T-cell (primary cell): Measurements from ENCODE around the gene ZPBP. TPM values are rescaled to one million over a fixed set of nuclear protein-coding genes. Genes with fewer than 3 reads are reported as not detected.

Experiments
- ATAC-seq, 4 experiments: fragments of 200-7000 bp in 3 of 4; fragments of 150-1000 bp in 1 of 4; cut with Tn5 transposase; replicated peaks in 1 of 4; 1 replicate in 3 of 4; 2 replicates in 1 of 4; pipeline ENCODE4 v1.10.0; 2021; ENCODE audit warnings: moderate library complexity in 3 of 4, mild to moderate bottlenecking in 2 of 4, moderate number of reproducible peaks in 1 of 4
- CTCF ChIA-PET, 2 donors: fragments of 300-600 bp; sonication (Branson Sonifier 250); formaldehyde crosslinking; loops; one replicate each; lab custom pipeline; 2022; ENCODE audit warnings: antibody characterized with exemption in 2 of 2; lab: Charles Lee
- POLR2A ChIA-PET, 2 donors: fragments of 300-600 bp; sonication (Branson Sonifier 250); formaldehyde crosslinking; loops; one replicate each; lab custom pipeline; 2022; ENCODE audit warnings: antibody characterized with exemption in 2 of 2; lab: Charles Lee
- DNase-seq, 35 experiments: peaks; one replicate each; pipeline versions ENCODE4 v3.0.0 to v3.0.0-alpha.2; 2013 to 2023
- H3K27ac ChIP-seq: one replicate; pipeline ENCODE4 v1.5.1; 2013; ENCODE audit warnings: low read length
- H3K27me3 ChIP-seq, 2 experiments: replicated peaks in 1 of 2; 1 replicate in 1 of 2; 2 replicates in 1 of 2; pipeline versions ENCODE4 v1.6.1 to v1.7.0; 2013; ENCODE audit warnings: low read length in 1 of 2, mixed read lengths in 1 of 2; ENCODE audit not compliant: control insufficient read depth in 2 of 2, insufficient read depth in 2 of 2; ENCODE audit errors: extremely low read depth in 1 of 2
- H3K36me3 ChIP-seq, 2 donors: 1 replicate in 1 of 2; 2 replicates in 1 of 2; pipeline versions ENCODE4 v1.6.1 to v1.7.0; 2013; ENCODE audit warnings: low read length in 1 of 2; ENCODE audit not compliant: control insufficient read depth in 2 of 2, insufficient read depth in 1 of 2; ENCODE audit errors: extremely low read depth in 1 of 2
- H3K4me1 ChIP-seq, 2 experiments: 1 replicate in 1 of 2; 2 replicates in 1 of 2; pipeline versions ENCODE4 v1.6.1 to v1.7.0; 2013; ENCODE audit warnings: low read length in 2 of 2, mixed read lengths in 1 of 2; ENCODE audit not compliant: insufficient read depth in 2 of 2, control insufficient read depth in 1 of 2; ENCODE audit errors: extremely low read depth in 1 of 2
- H3K4me3 ChIP-seq, 2 donors: 1 replicate in 1 of 2; 2 replicates in 1 of 2; pipeline versions ENCODE4 v1.5.1 to v1.7.0; 2013; ENCODE audit warnings: mild to moderate bottlenecking in 2 of 2, low read length in 1 of 2, moderate library complexity in 1 of 2; ENCODE audit not compliant: control insufficient read depth in 1 of 2; ENCODE audit errors: extremely low read depth in 1 of 2
- H3K9me3 ChIP-seq: 2 replicates; pipeline ENCODE4 v1.7.0; 2013
- H3K27ac Mint-ChIP-seq, 2 donors: one replicate each; pipeline ENCODE4 v1.8.0; 2020 to 2021; ENCODE audit warnings: mild to moderate bottlenecking in 2 of 2, mixed read lengths in 2 of 2
- H3K27me3 Mint-ChIP-seq, 2 donors: one replicate each; pipeline ENCODE4 v1.8.0; 2021 to 2022; ENCODE audit warnings: mixed read lengths in 2 of 2
- H3K36me3 Mint-ChIP-seq: one replicate; pipeline ENCODE4 v1.8.0; 2021; ENCODE audit warnings: mixed read lengths
- H3K4me1 Mint-ChIP-seq, 3 donors: one replicate each; pipeline ENCODE4 v1.8.0; 2020 to 2022; ENCODE audit warnings: mixed read lengths in 3 of 3, mild to moderate bottlenecking in 1 of 3
- H3K4me3 Mint-ChIP-seq, 3 donors: one replicate each; pipeline ENCODE4 v1.8.0; 2020 to 2022; ENCODE audit warnings: mild to moderate bottlenecking in 3 of 3, mixed read lengths in 3 of 3, moderate library complexity in 3 of 3
- H3K9me3 Mint-ChIP-seq, 3 donors: one replicate each; pipeline ENCODE4 v1.8.0; 2020 to 2022; ENCODE audit warnings: mixed read lengths in 3 of 3
- WGBS: methylation state at CpG from one replicate; pipeline ENCODE4 v1.1.5; 2013; ENCODE audit warnings: missing lambda C conversion rate; ENCODE audit not compliant: insufficient coverage; 5-methylcytosine and 5-hydroxymethylcytosine counted together
- total RNA-seq, 35 experiments: library from RNA in 6 of 35; stranded (reverse) in 6 of 35; fragments of 120-200 nt in 1 of 35; gene quantifications; one replicate each; pipeline versions ENCODE4 v1.2.1 to v1.2.4 and lab custom pipeline; 2013 to 2026

The ZPBP gene
- total RNA-seq, 5 donors from 2014 or later (not counting 1 experiment from before 2014, with no cell fraction given) = 0.46 TPM; not detected in 4

DNA sequence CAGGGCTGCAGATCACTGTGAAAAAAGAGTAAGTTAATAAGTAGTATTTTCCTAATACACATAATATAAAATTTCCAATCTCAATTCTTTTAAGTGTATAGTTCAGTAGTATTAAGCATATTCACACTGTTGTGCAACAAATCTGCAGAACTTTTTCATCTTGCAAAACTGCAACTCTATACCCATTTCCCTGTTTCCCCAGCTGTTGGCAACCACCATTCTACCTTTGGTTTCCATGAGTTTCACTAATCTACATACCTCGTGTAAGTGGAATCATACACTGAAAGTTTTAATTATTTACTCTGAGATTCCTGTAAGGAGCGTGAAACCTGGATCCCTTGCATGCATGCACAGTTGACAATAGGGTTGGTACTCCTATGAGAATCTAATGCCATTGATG lies 155.4 kb downstream of the ZPBP start:
- POLR2A ChIA-PET = no interaction called here
- no peaks in the 10 kb centered on the region for H3K4me1 ChIP-seq
- no peak overlapping the region for H3K27ac Mint-ChIP-seq
- no peaks in the 10 kb centered on the region for H3K9me3 ChIP-seq
- no peaks in the 10 kb centered on the region for H3K4me1 Mint-ChIP-seq
- H3K36me3 ChIP-seq = no peaks in the 10 kb centered on the region
- CTCF ChIA-PET = no interaction called here
- no peak overlapping the region for H3K27ac ChIP-seq
- peaks cover 0 to 2% of the 10 kb centered on the region in 2 experiments for H3K27me3 ChIP-seq
- H3K9me3 Mint-ChIP-seq = peaks cover 5 to 11% (median 8%) of the 10 kb centered on the region in 3 donors
- WGBS = 100% methylated on average over 1 of the region's 2 CpGs
- H3K27me3 Mint-ChIP-seq = peaks cover 0 to 4% of the 10 kb centered on the region in 2 donors
- H3K4me3 ChIP-seq = no peak overlapping the region
- no peak for DNase-seq
- H3K4me3 Mint-ChIP-seq = no peak overlapping the region
- no peaks in the 10 kb centered on the region for H3K36me3 Mint-ChIP-seq
- ATAC-seq = no peak

DNA sequence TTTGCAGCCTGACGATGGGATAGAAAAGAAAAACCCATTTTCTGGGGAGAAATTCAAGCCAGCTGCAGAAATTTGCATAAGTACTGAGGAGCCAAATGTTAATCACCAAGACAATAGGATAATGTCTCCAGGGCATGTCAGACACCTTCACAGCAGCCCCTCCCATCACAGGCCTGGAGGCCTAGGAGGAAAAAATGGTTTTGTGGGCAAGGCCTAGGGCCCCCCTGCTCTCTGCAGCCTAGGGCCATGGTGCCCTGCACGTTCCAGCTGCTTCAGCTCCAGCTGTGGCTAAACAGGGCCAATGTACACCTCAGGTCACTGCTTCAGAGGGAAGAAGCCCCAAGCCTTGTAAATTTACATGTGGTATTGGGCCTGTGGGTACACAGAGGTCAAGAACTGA lies 161.4 kb downstream of the ZPBP start:
- Histone ChIP-seq H3K27me3 (no peaks in the 10 kb centered on the region), H3K4me3 (no peak overlapping the region), H3K36me3 (no peaks in the 10 kb centered on the region), H3K9me3 (no peaks in the 10 kb centered on the region), H3K4me1 (no peaks in the 10 kb centered on the region), H3K27ac (no peak overlapping the region)
- Mint-ChIP-seq H3K4me3 (no peak overlapping the region), H3K4me1 (no peaks in the 10 kb centered on the region), H3K27ac (no peak overlapping the region), H3K36me3 (no peaks in the 10 kb centered on the region), H3K27me3 (peaks cover 1 to 17% of the 10 kb centered on the region in 2 donors), H3K9me3 (peaks cover 11 to 29% (median 18%) of the 10 kb centered on the region in 3 donors)
- POLR2A ChIA-PET = no interaction called here
- CTCF ChIA-PET = no interaction called here
- 67% methylated on average over 1 of the region's 2 CpGs for WGBS
- DNase-seq = no peak
- ATAC-seq = no peak

DNA sequence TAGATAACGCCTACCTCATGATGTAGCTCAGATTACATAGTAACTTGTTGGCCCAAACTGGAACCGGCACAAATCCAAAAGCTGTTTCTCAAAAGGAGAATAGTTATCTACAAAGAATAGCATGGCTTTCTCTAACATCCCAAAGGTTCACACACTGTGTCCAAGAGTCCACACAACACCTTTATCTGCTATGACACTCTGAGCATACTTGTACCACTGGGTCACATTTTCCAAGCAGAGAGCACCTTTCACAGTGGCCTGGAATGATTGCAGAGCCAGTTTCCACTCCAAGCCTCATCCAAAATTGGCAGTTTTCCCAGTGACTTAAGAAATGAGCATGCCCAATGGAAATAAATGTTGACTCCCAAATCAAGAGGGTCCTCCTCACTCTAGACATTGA lies 164.3 kb downstream of the ZPBP start:
- DNase-seq (no peak), ATAC-seq (no peak)
- no peaks in the 10 kb centered on the region for H3K36me3 Mint-ChIP-seq
- H3K4me1 ChIP-seq = no peaks in the 10 kb centered on the region
- no peak overlapping the region for H3K4me3 ChIP-seq
- no peaks in the 10 kb centered on the region for H3K27me3 ChIP-seq
- peaks cover 11 to 29% (median 18%) of the 10 kb centered on the region in 3 donors for H3K9me3 Mint-ChIP-seq
- no peaks in the 10 kb centered on the region for H3K36me3 ChIP-seq
- H3K27ac ChIP-seq = no peak overlapping the region
- peaks cover 1 to 16% of the 10 kb centered on the region in 2 donors for H3K27me3 Mint-ChIP-seq
- H3K4me3 Mint-ChIP-seq = no peak overlapping the region
- H3K4me1 Mint-ChIP-seq = no peaks in the 10 kb centered on the region
- no peaks in the 10 kb centered on the region for H3K9me3 ChIP-seq
- H3K27ac Mint-ChIP-seq = no peak overlapping the region
- 86% methylated on average over 2 of the region's 2 CpGs for WGBS
- CTCF ChIA-PET = interaction anchor here in 1 of 2 donors (0.6 kb wide), 1 partner anchor 38 kb away, joined by 3 read pairs; no protein-coding TSS in a partner anchor
- POLR2A ChIA-PET = no interaction called here

DNA sequence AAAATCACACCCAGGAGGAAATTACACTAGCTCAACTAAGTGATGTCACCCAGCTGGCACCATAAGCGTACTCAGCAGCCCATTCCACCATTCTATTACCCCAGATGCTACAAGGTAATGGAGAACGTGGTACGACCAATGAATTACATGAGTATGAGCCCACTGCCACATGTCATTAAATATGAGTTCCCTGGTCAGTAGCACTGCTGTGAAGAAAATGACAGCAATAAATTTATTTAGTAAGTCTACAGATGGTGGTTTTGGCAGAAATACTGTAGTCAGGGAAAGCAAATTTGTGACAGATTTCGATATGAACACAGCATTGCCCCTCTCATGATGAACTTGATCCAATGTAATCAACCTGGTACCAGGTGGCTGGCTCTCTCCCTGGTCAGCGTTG lies 165.4 kb downstream of the ZPBP start:
- Histone ChIP-seq H3K9me3 (no peaks in the 10 kb centered on the region), H3K4me1 (no peaks in the 10 kb centered on the region), H3K27me3 (no peaks in the 10 kb centered on the region), H3K27ac (no peak overlapping the region), H3K36me3 (no peaks in the 10 kb centered on the region), H3K4me3 (no peak overlapping the region)
- no peaks in the 10 kb centered on the region for H3K4me1 Mint-ChIP-seq
- POLR2A ChIA-PET = no interaction called here
- DNase-seq (no peak), ATAC-seq (no peak)
- H3K4me3 Mint-ChIP-seq = no peak overlapping the region
- peaks cover 11 to 26% (median 16%) of the 10 kb centered on the region in 3 donors for H3K9me3 Mint-ChIP-seq
- CTCF ChIA-PET = no interaction called here
- 82% methylated on average over 2 of the region's 5 CpGs for WGBS
- H3K36me3 Mint-ChIP-seq = no peaks in the 10 kb centered on the region
- H3K27me3 Mint-ChIP-seq = peaks cover 1 to 16% of the 10 kb centered on the region in 2 donors
- H3K27ac Mint-ChIP-seq = no peak overlapping the region

DNA sequence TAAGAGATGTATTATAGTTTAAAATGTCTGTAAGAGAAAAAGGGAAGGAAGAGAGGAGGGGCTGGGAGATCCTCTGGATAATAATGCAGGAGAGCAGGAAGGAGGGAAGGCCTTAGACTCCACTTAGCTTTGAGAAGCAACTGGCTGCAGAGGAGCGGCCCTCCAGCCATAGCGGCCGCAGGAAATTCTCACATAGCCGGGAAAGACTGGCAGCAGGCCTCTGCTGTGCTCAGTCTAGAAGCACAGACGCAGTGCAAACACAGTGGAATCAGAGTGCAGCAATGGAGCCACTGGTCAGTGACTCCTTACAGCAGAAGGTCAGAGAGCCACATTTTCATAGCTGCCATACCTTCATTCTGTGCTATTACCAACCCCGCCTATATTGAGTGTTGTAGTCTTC lies 166.3 kb downstream of the ZPBP start:
- no peak for ATAC-seq
- peaks cover 1 to 16% of the 10 kb centered on the region in 2 donors for H3K27me3 Mint-ChIP-seq
- H3K4me3 Mint-ChIP-seq = no peak overlapping the region
- CTCF ChIA-PET = no interaction called here
- WGBS = 84% methylated on average over 5 of the region's 6 CpGs
- H3K4me1 ChIP-seq = no peaks in the 10 kb centered on the region
- H3K36me3 ChIP-seq = no peaks in the 10 kb centered on the region
- no peaks in the 10 kb centered on the region for H3K9me3 ChIP-seq
- peaks cover 11 to 21% (median 12%) of the 10 kb centered on the region in 3 donors for H3K9me3 Mint-ChIP-seq
- H3K4me1 Mint-ChIP-seq = no peaks in the 10 kb centered on the region
- POLR2A ChIA-PET = no interaction called here
- no peaks in the 10 kb centered on the region for H3K27me3 ChIP-seq
- no peak overlapping the region for H3K4me3 ChIP-seq
- no peak overlapping the region for H3K27ac ChIP-seq
- H3K36me3 Mint-ChIP-seq = no peaks in the 10 kb centered on the region
- H3K27ac Mint-ChIP-seq = no peak overlapping the region
- DNase-seq = no peak

DNA sequence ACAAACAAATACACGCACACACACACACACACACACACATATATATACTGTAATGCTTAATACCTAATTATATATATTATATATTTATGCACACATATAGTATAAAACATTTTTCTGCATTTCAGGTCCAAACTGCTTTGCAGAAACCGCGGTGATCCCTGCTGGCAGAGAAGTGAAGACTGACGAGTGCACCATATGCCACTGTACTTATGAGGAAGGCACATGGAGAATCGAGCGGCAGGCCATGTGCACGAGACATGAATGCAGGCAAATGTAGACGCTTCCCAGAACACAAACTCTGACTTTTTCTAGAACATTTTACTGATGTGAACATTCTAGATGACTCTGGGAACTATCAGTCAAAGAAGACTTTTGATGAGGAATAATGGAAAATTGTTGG lies 181.1 kb downstream of the ZPBP start:
- no peaks in the 10 kb centered on the region for H3K4me1 ChIP-seq
- H3K4me3 ChIP-seq = no peak overlapping the region
- 87% methylated on average over 3 of the region's 8 CpGs for WGBS
- no peak overlapping the region for H3K27ac ChIP-seq
- Mint-ChIP-seq H3K4me1 (no peaks in the 10 kb centered on the region), H3K9me3 (peaks cover 0 to 6% (median 2%) of the 10 kb centered on the region in 3 donors), H3K27me3 (peaks cover 0 to 2% of the 10 kb centered on the region in 2 donors), H3K4me3 (no peak overlapping the region), H3K36me3 (no peaks in the 10 kb centered on the region), H3K27ac (no peak overlapping the region)
- DNase-seq (no peak), ATAC-seq (no peak)
- ChIA-PET CTCF (no interaction called here), POLR2A (no interaction called here)
- no peaks in the 10 kb centered on the region for H3K27me3 ChIP-seq
- H3K9me3 ChIP-seq = no peaks in the 10 kb centered on the region
- H3K36me3 ChIP-seq = no peaks in the 10 kb centered on the region

DNA sequence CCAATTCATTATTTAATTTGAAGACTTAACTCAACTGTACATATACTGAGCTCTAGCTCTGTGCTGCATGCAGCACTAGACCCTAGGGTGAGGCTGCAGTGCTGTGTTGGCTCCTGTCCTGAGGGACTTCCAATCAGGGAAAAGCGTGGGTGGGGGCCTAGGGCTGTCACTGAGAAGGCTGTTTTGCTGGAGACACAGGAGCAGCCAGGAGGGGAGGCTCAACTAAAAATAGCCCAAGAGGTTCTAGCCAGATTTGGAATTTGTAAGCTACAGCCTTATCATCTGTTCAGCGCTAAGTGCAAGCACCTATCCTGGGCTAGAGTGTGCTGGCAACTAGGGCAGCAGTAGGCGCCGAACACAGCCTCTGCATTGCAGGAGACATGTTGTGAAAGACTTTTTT lies 198.5 kb downstream of the ZPBP start:
- WGBS = 73% methylated on average over 4 of the region's 4 CpGs
- Histone ChIP-seq H3K27ac (no peak overlapping the region), H3K27me3 (peaks cover 0 to 4% of the 10 kb centered on the region in 2 experiments), H3K4me1 (no peaks in the 10 kb centered on the region), H3K9me3 (no peaks in the 10 kb centered on the region), H3K36me3 (no peaks in the 10 kb centered on the region), H3K4me3 (no peak overlapping the region)
- POLR2A ChIA-PET = no interaction called here
- CTCF ChIA-PET = no interaction called here
- Mint-ChIP-seq H3K27ac (no peak overlapping the region), H3K27me3 (peaks cover 8 to 28% of the 10 kb centered on the region in 2 donors), H3K36me3 (no peaks in the 10 kb centered on the region), H3K9me3 (peaks cover 0 to 5% (median 2%) of the 10 kb centered on the region in 3 donors), H3K4me1 (no peaks in the 10 kb centered on the region), H3K4me3 (no peak overlapping the region)
- ATAC-seq (no peak), DNase-seq (no peak)
